GM18498 (cell line): ENCODE results near the gene NPVF.

Experiments
- ATAC-seq: cut with Tn5 transposase; IDR thresholded peaks from one replicate; pipeline ENCODE4 v1.9.1; 2021; ENCODE audit warnings: mild to moderate bottlenecking, moderate library complexity; ENCODE audit not compliant: unreplicated experiment

Gene NPVF

GRCh38 chr7:25235471-25235870, 7.2 kb upstream of the NPVF start:
- ATAC-seq, result no peak

GRCh38 chr7:25234336-25234735, 6.0 kb upstream of the NPVF start:
- ATAC-seq, result no peak

- no peak for ATAC-seq
Observed at GRCh38 chr7:25223206-25223605, 5.1 kb downstream of the NPVF start.

- no peak for ATAC-seq
Observed at GRCh38 chr7:25222666-25223065, 5.6 kb downstream of the NPVF start.

GRCh38 chr7:25221009-25221408, 7.3 kb downstream of the NPVF start:
- ATAC-seq, result no peak

- no peak for ATAC-seq
Observed at GRCh38 chr7:25218191-25218590, 10.1 kb downstream of the NPVF start.

GRCh38 chr7:25216837-25217236, 11.4 kb downstream of the NPVF start:
- ATAC-seq, result no peak

GRCh38 chr7:25215694-25216335, 12.5 kb downstream of the NPVF start:
- no peak for ATAC-seq

- ATAC-seq, result no peak
Observed at GRCh38 chr7:25208525-25209221, 19.6 kb downstream of the NPVF start.

- ATAC-seq, result no peak
Observed at GRCh38 chr7:25207887-25208286, 20.4 kb downstream of the NPVF start.

GRCh38 chr7:25206765-25207164, 21.5 kb downstream of the NPVF start:
- no peak for ATAC-seq

GRCh38 chr7:25196132-25196896, 32.0 kb downstream of the NPVF start:
- no peak for ATAC-seq

GRCh38 chr7:25194036-25194435, 34.2 kb downstream of the NPVF start:
- no peak for ATAC-seq

GRCh38 chr7:25192043-25192442, 36.2 kb downstream of the NPVF start:
- no peak for ATAC-seq

GRCh38 chr7:25189197-25189596, 39.1 kb downstream of the NPVF start:
- ATAC-seq, result no peak

GRCh38 chr7:25187932-25188331, 40.4 kb downstream of the NPVF start:
- no peak for ATAC-seq

GRCh38 chr7:25186436-25186835, 41.9 kb downstream of the NPVF start:
- no peak for ATAC-seq

- no peak for ATAC-seq
Observed at GRCh38 chr7:25181532-25181931, 46.8 kb downstream of the NPVF start.

- ATAC-seq, result no peak
Observed at GRCh38 chr7:25180946-25181345, 47.3 kb downstream of the NPVF start.

GRCh38 chr7:25180592-25180923, 47.7 kb downstream of the NPVF start:
- ATAC-seq, result peak; percentile 39

- peak; percentile 97 for ATAC-seq
Observed at GRCh38 chr7:25179771-25180591, 48.3 kb downstream of the NPVF start.
